ENCODE data around the gene HSH2D.
"Not testable (repeated sequence)": the region's sequence is repeated elsewhere in the genome, so short reads cannot be mapped to it uniquely, and the experiment has no call there.

Gene HSH2D

GRCh38 chr19:16159655-16160054, 16.2 kb downstream of the HSH2D start:
- no peak for DNase-seq

DNA sequence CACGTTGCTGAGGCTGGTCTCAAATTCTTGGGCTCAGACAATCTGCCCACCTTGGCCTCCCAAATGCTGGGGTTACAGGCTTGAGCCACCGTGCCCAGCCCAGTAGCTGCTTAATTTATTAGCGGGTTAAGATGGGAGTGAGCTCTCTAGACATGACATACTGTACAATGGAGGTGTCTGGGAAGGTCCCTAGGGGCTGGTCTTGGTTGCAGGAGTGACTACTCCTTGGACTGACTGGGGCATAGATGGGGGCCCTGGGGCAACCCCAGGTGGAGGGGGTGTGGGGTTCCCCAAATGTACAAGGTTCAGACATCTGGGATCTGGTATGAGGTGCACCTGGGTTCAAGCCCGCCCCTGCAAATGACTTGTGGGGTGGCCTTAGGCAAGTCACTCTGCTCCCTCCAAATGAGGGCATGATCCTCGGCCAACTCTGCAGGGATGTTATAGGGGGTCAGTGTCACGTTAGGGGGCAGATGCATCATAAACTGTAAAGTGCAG, 17.0 kb downstream of the HSH2D start:
- DNase-seq, result no peak

DNA sequence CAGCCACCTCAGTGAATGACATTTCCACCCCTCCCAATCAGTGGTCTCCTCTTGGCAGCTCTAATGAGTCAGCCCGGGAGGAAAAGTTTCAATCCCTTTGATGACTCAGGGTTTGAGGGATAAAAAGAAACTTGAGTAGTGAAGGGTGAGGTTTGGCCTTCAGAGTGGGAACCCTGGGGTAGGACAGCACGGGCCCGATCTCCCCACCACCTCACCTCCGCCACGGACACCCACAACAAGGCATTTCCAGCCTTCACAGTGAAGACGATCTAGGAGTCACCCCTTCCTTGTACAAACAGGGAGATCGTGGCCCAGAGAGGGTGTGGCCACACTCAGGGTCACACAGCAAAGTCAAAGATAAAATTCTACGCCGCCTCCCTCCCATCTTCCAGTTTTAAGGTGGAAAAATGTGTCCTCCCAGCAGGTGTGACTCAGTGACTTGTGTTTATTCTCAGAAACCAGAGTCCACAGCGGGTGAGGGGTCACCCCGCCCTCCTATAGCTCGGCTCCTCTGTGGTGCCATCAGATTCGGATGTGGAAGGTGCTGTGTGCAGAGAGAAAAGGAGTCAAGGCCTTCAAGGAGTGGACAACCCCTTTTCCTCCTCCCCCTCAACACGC, 17.6 kb downstream of the HSH2D start:
- DNase-seq, result no peak

- no peak for DNase-seq
Measured at GRCh38 chr19:16161840-16162239, 18.4 kb downstream of the HSH2D start.

DNA sequence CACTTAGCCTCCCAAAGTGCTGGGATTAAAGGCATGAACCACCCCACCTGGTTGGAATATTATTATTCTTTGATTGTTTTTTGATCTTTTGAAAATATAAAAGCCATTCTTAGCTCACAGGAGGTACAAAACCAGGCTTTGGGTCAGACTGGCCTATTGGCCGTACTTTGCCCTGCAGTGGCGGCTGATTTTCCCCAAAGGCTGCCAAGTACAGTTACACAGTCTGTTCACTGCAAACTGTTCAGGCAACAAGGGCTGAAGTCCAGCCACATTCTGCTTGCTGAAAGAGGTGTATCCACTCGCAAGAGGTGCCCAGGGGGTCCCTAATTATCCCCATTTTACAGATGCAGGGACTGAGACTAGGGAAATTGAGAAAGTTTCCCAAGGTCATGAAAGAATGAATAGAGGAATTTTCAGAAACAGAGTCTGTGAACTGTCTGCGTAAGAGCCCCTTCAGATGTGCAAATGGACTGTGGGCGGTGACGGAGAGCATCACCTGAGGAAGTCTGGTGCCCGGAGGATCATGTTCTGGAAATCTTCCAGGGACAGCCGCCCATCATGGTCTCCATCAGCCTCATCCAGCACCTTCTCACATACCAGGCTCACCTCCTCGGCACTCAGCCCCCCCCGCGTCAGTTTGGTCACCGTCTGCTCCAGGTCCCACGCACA, 20.9 kb downstream of the HSH2D start:
- DNase-seq, result no peak

GRCh38 chr19:16166417-16166816, 22.9 kb downstream of the HSH2D start:
- DNase-seq, result no peak

- DNase-seq, result no peak
Measured at GRCh38 chr19:16167055-16167454, 23.6 kb downstream of the HSH2D start.

- no peak for DNase-seq
Measured at GRCh38 chr19:16168465-16169081, 25.1 kb downstream of the HSH2D start.

- DNase-seq, result no peak
Measured at GRCh38 chr19:16170134-16170533, 26.6 kb downstream of the HSH2D start.

DNA sequence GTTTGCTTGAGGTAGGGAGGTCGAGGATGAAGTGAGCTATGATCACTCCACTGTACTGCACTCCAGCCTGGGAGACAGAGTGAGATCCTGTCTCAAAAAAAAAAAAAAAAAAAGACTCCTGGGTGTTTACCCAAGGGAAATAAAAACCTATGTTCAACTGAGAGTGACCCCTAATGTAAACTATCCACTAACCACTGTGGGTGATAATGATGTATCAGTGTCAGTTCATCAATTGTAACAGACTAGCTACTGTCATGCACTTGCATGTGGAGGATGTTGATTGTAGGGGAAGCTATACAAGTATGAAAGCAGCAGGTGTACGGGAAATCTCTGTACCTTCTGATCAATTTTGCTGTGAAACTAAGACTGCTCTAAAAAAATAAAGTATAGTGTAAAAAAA, 32.5 kb downstream of the HSH2D start:
- DNase-seq, result no peak

- DNase-seq, result not testable (repeated sequence)
Measured at GRCh38 chr19:16178866-16179265, 35.4 kb downstream of the HSH2D start.

GRCh38 chr19:16180611-16181010, 37.1 kb downstream of the HSH2D start:
- DNase-seq, result no peak

GRCh38 chr19:16184665-16185122, 41.2 kb downstream of the HSH2D start:
- no peak for DNase-seq

DNA sequence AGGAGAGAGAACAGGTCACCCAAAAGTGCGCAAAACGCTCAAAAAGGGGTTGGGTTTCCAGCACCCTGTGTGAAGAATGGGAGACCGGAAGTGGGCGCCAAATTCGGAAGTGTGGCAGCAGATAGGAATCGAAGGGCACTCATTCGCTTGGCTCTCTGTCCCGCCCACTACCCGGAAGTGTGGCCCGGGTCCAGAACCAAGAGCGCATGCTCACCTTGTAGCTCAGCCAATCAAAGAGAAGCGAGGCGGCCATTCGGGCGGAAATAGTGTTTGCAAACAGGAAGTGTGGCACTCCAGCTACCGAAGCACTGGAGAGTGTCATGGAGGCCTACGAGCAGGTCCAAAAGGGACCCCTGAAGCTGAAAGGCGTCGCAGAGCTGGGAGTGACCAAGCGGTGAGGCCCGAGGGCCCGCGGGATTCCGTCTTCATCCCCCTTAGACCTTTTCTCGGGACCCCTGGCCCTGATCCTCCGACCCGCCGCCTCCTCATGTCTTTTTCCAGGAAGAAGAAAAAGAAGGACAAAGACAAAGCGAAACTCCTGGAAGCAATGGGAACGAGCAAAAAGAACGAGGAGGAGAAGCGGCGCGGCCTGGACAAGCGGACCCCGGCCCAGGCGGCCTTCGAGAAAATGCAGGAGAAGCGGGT, 41.8 kb downstream of the HSH2D start, which contains the start of gene FAM32A:
FAM32A (plus strand) TSS at position 288 of the 645 bp plus-strand sequence; CDS start at position 321, 33 bp downstream.
- peak; percentile 97 for DNase-seq

GRCh38 chr19:16185768-16186123, 42.3 kb downstream of the HSH2D start:
- no peak for DNase-seq

DNA sequence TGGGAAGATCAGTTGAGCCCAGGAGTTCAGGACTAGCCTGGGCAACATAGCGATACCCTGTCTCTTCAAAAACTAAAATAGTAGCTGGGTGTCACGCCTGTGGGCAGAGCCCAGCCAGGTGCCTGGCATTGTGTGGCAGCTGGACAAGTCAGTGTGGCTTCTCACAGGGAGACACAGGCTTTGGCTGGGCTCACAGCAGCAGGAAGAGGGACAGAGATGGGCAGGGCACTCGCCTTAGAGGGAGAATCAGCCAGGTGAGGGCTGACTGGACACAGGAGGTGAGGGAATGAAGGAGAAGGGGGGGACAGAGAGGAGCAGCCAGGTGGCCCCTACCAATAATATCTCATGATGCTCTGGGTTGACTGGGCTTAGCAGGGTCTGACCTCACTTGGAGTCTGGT, 45.0 kb downstream of the HSH2D start:
- no peak for DNase-seq

DNA sequence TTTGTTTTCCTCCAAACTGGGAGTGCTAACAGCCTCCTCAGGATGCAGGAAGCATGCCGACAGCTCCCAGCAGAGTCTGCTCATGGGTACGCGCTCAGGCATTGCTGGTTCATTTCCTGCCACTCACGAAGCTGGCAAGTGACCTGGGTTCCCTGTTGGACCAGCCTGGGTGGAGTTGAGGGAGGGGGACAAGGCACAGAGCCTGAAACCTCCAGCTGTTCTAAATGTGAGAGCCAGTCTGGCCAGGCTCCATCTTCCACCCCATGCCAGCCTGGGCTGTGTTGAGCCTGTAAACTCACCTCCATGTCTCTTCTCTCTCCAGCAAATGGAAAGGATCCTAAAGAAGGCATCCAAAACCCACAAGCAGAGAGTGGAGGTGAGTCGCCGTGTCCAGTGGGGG, 46.7 kb downstream of the HSH2D start:
- no peak for DNase-seq

- DNase-seq, result no peak
Measured at GRCh38 chr19:16190736-16191135, 47.3 kb downstream of the HSH2D start.

- DNase-seq, result no peak
Measured at GRCh38 chr19:16191216-16191908, 47.9 kb downstream of the HSH2D start.

GRCh38 chr19:16193466-16193865, 50.0 kb downstream of the HSH2D start:
- peak; percentile 46 for DNase-seq

DNA sequence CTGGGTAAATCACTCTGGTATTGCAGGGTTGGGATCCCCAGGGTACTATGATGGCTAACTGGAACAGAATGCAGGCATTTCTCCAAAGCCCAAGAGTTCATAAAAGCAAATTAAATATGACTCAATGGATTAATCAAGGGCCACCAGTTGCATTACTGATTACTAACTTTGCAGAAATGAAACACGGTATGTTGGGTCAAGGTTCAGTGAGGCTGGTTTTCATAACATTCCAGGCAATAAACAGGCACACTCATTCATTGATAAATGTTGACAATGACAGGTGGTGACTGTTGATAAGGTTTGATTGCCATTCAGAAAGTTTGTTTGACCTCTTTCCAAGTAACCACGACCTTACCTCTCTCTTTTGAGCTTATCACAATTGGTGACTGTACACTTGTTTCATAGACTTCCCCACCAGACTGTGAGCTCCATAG, 53.7 kb downstream of the HSH2D start:
- no peak for DNase-seq

- peak; percentile 94 for DNase-seq
Measured at GRCh38 chr19:16197622-16198369, 54.3 kb downstream of the HSH2D start, which contains the start of gene AP1M1. AP1M1 (plus strand) TSS chr19:16197911; CDS start chr19:16198027, 116 bp downstream.

Data from NCI-H2107 (cell line).